GM21360 (cell line): ENCODE data around the gene ATP9A.

Source experiments
- ATAC-seq: cut with Tn5 transposase; IDR thresholded peaks from one replicate; pipeline ENCODE4 v1.9.1; 2021; ENCODE audit warnings: mild to moderate bottlenecking, moderate library complexity; ENCODE audit not compliant: unreplicated experiment

Gene ATP9A

DNA sequence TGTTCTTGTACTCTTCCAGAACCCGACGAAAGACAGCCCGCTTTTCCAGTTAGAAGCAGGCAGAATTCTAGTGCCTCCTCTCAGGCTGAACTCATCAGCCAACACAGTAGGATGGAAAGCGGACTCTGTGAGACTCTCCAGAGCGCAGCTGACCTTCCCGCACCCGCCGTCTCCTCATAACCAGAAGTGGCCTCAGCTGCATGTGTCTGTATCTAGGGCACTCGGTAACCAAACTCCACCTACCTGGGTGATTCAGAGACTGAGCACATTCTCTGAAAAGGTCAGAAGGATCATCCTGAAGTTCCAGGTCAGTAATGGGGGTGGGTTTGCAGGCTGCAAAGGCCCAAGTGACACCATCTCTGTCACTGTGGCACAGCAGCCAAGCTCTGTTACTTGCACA lies 158.9 kb downstream of the ATP9A start:
- ATAC-seq = no peak

DNA sequence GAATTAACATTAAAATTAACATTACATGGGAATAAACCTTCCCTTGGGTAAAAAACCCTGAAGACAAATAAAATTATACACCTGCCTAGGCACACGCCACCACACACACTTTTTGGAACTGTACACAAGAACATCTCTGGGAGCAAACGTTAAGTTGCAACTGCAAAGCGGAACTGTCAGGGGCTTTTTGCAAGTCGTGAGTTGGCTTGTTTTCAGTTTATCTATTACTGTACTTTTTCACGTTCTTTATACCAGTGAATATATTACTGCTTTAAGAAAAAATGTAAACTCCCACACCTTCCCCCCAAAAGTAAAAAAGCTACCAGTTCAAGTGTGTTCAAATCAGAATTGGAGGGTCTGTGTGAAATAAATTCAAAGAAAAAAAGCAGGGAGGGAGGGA lies 160.1 kb downstream of the ATP9A start:
- ATAC-seq = no peak

DNA sequence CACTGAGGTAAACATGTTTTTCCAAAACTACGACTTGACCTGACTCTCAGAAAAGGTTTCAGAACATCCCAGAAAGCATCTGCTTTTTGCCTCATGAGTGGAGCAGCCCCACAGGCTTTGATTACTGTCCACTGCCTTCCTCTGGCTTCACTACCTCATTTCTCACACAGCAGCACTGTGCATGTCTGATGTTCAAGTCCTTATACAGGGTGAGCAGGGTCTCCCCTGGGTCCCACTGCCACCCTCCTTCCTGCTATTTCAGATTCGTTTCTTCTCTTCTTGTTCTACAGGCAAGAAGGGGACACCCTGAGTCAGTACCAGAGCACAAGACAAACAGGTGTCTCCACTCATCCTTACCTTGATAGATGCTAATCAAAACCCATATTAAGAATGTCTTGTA lies 161.0 kb downstream of the ATP9A start:
- no peak for ATAC-seq

DNA sequence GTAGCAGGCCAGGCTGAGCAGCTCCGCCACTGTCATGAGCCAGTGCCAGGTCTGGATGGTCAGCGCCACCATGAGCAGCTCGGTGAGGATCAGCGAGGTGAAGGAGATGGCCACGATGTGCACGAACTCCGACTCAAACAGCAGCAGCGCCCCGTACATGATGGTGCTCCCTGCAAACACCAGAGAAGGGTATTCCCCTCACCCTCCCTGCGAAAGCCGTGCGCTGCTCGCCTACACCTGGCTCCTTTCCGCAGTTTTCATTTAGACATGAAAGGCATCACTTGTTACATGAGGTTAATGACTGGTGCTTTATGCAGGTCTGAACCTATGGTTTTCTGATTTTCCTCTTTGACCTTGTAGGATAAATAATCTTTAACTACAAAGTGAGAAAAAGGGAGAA lies 163.3 kb downstream of the ATP9A start:
- no peak for ATAC-seq

DNA sequence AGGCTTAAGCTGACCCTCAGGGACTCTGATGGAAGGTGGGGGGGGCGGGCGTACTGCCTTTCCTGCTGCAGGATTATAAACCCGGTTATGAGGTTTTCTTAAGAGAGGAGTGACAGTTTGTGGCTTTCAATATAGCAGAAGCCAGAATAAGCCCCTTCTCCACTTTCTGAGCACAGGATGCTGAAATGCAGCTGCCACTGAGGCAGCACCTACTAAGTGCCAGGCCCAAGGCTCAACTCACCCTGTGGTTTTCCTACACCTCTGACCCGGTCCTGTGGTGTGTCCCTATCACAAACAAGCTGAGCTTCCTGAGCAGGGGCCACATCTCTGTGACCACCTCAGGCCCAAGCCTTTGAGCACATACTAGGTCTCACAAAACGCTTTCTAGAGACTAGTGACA lies 166.1 kb downstream of the ATP9A start:
- ATAC-seq = no peak

DNA sequence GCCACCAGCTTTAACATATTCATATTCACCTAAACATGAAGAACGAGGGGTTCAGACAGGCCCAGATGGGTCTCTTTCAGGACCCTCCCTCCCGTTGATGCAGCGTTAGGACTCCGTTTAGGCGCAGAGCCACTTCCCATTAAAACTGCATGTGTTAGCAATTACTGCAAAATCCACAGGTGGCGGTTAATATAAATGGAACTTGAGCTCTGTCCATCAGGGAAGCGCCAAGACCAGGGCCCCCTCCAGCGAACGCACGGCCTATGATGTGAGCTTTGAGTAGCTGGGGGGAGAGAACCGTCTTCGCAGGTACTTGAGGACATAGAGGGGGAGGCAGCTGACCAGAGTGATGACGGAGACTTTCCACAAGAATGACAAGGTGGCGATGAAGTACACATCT lies 167.2 kb downstream of the ATP9A start:
- no peak for ATAC-seq

DNA sequence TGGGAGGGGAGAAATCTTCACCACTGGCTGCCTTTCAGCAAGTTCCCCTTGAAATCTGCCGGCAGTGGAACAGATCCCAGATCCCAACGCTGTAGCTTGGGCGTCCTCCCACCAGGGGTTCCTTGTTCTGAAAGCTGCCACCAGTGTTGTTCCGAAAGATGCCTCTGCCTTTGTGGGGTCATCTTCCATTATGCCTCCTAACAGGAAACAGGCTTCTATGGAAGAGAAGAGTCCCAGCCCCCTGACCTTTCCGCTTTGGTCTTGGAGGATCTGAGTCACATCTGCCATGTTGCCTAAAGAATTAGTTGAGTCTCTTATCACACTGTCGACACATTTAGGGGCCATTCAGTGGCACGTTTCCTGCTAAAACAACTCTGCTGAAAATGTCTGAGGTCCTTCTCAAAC lies 168.2 kb downstream of the ATP9A start:
- no peak for ATAC-seq

DNA sequence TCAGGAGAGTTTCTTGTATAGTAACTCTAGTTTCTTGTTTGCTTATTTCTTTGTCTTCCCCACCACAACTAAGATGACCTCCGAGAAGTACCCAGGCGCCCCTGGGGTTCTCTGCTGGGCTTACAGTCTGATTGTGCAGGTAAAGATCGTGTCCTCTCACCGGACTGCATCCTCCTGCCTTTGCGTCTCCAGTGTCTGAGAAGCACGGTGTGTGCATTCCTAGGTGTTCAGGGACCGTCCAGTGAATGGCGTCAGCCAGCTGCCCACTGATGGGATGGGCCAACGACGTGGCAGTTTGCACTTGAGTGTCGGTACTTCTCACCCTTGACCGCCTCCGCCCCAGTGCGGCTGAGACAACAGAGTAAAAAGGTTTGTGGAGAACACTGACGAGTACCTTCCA lies 169.6 kb downstream of the ATP9A start:
- no peak for ATAC-seq

DNA sequence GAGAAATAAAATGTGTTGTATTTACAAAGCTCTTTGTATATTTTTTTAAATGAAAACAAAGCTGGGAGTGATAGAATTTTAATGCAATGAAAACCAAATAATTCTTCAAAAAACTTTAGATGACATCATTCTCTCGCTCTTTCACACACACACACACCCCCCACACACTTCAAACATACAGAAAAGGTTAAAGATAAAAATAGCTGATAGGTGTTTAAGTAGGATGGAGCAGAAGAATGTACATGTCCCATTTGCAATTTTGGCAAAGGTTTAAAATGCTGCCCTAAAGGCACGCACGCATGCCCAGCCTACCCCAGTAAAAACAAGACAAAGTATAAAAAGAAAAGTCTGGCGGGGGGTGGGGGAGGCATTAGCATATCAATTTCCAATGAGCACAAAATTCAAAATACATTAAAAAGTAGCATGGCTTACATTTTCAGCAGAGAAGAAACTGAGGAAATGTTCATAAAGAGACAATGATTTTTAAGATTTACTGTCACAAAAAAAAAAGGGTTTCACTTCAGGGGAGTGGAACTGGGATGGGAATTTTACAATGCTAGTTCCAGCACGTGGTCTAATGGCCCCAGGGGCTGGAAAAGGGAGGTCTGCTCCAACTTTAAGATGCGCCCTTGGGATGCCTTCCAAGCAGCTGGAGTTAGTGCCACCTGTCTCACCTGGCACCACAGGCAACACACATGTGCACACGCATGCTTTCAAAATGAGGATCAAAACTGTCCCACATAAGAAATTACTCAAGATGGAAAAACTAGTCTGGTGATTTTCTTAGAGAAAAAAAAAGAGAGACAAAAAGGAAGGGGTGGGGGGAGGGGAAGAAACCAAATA lies 170.6 kb downstream of the ATP9A start:
- no peak for ATAC-seq

DNA sequence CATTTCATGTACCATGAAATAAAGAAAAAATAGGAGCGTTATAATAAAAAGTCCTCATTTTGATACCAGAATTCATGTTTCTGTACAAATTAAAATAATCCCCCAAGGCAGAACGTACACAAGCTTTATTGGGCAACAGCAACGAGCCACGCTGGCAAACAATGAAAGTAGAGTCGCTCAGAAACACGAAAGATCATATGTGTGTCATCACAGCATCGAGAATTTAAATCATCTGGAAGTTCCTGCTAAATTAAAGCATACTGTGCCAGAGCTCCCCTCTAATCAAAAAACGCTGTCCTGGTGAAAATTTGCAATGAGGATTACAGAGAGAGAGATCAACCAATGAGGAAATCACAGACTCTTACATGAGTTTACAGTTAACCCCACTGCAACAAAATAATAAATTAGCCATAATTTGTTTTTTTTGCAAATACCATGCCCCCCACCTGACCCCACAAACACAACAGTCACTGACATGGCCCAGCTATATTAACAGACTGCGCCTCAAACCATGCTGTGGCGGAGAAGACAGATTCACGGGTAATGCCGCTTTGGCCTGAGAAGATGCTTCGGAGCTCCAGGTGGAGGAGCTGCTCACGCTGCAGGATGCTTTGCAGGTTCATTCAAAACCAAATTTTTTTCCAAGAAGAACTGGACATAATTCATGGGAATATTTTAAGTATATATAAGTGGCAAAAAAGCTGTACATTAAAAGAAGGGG lies 171.4 kb downstream of the ATP9A start:
- ATAC-seq = no peak

DNA sequence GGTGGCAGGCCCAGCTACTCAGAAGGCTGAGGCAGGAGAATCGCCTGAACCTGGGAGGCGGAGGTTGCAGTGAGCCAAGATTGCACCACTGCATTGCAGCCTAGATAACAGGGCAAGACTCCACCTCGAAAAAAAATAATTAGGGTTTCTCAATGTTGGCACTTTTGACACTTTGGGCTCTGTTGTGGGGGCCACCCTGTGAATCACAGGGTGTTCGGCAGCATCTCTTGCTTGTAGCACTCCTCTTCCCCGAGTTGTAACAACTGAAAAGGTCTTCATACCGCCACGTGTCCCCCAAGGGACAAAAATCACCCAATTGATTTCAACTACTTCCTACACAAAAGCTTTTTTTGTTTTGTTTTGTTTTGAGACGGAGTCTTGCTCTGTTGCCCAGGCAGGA lies 172.4 kb downstream of the ATP9A start:
- ATAC-seq = no peak

DNA sequence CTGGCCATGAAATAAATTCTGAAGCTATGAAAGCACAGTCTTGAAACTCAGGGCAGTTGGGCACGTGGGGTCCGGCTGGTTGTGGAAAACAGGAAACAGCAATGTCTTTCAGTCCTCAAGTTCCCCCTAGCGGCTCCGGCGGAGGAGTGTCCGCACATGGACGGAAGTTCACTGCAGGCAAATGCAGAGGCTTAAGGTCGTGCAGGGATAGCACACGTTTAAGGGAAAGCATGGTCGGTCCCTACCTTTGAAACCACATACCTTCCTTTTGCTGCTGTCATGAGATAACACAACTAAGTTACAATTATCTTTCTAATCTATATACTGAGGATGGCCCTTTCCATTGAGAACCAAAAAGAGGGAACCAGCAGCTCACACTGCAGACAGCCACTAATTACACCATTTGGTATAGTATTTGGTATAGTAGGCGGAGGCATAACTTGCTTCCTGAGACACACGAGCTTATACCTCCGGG lies 173.1 kb downstream of the ATP9A start:
- peak; percentile 94 for ATAC-seq

DNA sequence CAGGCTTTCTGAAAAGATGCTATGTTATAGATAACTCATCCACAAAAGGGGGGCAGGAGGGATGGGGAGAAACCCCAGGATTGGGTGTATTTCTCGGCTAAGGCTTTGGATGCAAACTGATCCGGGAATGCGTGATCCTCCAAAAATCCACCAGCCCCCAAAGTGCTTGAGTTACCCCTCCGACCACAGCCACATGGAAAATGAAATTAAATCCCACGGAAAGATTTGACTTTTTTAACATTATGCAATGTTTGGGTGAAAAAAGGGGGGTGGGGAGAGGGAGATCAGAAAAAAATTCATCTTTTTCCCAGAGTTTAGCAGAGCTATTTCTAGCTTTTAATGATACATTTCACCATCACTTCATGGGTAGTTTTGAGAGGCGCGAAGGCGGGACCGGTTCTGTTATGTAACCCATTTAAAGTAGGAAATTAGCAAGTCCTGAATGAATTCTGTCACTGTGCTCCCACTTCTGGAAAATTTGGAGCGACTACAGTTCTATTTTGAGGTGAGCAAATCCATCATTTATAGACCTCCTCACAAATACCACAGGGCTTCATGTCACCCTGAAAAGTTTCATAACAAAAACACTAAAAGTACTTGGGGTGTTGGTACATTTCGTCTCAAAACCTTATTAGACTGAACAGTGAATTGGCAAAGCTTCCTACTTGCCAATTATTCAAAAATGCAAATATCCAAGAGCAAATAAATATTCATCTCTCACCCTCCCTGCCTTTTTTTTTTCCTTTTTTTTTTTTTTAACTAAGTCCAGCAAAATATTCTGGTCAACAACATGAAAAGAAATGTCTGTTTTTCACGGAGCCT lies 173.7 kb downstream of the ATP9A start:
- no peak for ATAC-seq

DNA sequence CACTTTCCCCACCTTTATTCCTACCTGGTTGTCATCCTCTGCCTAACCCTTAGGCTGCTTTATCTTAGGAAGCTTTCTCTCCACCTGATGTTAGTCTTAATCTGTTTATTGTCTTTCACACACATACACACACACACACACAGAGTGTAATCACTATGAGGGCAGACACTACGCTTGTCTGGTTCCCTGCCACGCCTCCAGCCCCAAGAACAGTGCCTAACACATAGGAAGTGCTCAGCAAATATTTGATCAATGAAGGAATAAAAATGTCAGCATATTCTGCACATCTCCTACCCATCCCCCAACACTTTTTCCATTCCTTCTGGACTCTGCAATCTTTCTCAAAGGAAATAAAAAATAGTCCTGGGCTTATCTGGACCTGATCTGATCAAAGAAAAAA lies 174.6 kb downstream of the ATP9A start:
- no peak for ATAC-seq

DNA sequence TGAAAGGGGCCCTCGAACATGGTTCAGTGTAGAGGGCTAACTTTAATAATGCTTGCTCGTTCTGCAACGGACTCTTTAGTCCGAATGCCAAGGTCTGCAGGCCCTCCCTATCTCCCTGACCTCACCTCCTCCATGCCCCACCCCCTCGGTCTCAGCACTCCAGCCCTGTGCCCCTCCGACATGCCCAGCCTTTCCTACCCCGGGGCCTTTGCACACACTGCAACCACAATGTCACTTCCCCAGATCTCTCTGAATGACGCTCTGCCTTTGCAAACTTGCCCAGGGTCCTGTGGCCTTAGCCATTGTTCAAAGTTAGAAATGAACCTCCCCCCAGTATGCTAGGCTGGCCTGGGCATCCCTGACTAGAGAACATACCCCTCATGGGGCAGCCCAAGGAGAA lies 175.6 kb downstream of the ATP9A start:
- ATAC-seq = no peak

DNA sequence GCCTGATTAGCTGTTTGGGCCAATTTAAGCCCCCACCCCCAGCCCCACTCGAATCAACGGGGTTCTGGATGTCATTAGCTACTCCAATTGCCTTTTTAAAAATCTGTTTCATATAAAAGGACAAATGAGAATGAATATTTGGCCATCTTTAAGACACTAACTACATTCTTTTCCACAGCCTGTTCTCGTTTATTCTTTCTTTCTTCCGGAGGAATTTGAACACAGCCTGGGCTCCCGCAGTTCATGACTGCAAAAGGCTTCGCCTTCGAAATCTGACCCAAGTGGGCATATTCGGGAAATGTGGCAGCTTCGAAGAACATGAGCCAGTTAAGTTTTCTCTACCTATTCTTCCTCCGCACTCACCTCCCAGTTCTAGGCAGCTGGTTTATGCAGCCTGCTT lies 176.3 kb downstream of the ATP9A start:
- no peak for ATAC-seq

DNA sequence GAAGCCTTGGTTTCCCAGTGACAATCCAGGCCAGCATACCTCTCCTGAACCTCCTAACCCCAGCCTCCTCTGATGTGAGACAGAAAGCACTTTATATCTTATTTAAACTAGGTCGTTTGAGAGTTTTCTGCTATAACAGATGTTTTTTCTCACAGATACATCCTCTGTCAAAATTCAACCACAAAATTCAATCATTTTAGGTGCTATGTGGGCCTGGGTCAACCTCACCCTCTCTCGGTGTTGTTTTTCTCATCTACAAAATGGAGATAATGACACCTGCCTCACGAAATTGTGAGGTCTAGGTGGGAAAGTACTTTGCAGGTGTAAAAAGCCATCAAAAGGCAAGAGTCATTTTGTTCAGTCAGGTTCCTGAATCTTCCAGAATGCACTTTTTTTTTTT lies 179.4 kb downstream of the ATP9A start:
- no peak for ATAC-seq

DNA sequence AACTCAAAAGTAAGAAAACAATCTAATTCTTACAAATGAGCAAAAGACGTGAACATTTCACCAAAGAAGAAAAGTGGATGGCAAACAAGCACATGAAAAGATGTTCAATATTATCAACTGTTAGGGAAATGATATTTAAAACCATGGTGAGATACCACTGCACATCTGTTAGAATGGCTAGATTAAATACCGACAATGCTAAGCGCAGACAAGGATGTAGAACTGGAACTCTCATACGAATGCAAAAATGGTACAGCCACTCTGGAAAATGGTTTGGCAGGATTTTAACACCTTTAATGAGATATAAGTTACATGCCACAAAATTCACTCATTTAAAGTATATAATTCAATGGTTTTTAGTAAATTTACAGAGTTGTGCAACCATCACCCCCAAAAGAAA lies 181.0 kb downstream of the ATP9A start:
- no peak for ATAC-seq

DNA sequence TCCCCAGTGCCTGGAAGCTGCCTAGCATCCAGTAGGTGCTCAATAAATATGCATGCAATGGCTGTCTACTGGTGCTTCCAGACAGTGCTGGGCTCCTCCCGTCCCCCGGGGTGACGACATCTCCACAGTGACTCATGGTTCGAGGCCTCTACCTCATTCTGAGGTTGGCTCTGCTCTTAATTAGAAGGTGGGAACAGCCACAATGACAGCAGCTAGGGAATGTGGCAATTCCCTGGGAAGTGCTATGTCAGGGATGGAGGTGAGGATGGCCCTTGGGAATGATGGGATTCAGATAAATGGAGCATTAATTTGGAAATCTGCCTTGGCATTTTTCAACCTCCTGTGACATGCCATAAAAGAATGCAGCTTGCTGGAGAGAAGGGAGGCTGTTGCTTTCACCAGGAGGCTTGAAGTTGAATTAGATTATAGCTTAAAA lies 182.2 kb downstream of the ATP9A start:
- ATAC-seq = no peak

DNA sequence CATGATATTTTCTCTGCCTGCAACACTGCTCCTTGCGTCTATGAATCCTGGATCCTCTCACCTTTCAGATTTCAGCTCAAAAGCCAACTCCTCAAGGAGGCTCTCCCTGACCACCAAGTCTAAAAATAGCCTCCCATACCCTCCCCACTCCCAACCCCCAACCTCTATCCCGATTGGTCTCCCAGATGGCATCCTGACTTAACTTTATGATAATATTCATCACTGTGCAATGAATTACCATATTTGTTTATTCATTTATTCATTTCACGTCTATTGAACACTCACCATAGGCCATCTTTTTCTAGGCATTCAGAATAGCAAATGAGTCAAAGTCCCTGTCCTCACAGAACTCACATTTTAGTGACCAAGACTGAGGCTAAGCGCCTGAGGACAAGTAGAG lies 183.0 kb downstream of the ATP9A start:
- ATAC-seq = no peak

DNA sequence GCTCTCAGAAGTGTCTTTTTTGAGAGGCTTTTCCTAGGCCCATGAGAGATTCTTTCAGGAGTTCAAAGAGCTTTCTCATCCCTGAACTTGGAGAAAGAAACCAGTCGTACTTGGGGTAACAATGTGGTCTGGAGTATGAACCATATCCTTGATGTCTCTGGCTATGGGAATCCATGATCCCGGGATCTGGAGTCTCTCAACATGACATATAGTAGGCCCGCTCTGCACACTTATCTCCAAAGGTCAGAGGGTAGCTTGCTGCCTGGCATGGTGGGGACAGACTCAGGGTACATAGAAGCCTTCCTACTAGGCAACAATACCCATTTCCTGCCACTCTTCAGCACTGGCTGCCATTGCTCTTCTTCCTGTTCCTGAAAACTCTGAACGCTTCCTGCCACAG lies 183.5 kb downstream of the ATP9A start:
- ATAC-seq = no peak
